A673 (cell line): ENCODE results near the gene SMAD3. TPM values are rescaled to one million over a fixed set of nuclear protein-coding genes. Genes with fewer than 3 reads are reported as not detected.
"Not testable (repeated sequence)": the region's sequence is repeated elsewhere in the genome, so short reads cannot be mapped to it uniquely, and the experiment has no call there.

Experiments
- BruUV-seq: library from RNA; stranded (reverse); fragments of 400-500 nt; replicated peaks from 2 replicates; lab custom pipeline; 2021; lab: Mats Ljungman, UMichigan
- CTCF ChIA-PET: fragments of 300-600 bp; sonication (Branson Sonifier 250); formaldehyde crosslinking; loops from one replicate; lab custom pipeline; 2022; ENCODE audit warnings: antibody characterized with exemption; lab: Charles Lee
- POLR2A ChIA-PET: fragments of 300-600 bp; sonication (Branson Sonifier 250); formaldehyde crosslinking; loops from one replicate; lab custom pipeline; 2022; ENCODE audit warnings: antibody characterized with exemption; ENCODE audit not compliant: low non-redundant PET; lab: Charles Lee
- DNase-seq: peaks from one replicate; pipeline ENCODE4 v3.0.0-alpha.2; 2015; ENCODE audit warnings: low spot score
- H3K27ac ChIP-seq: fragments of 200-600 bp; sonication (generic); 2 replicates; pipeline ENCODE4 v1.5.1; 2016; ENCODE audit warnings: mixed run types, low read depth, mild to moderate bottlenecking, mixed read lengths, antibody characterized with exemption, low read length; ENCODE audit not compliant: poor library complexity, severe bottlenecking
- H3K27me3 ChIP-seq: fragments of 200-600 bp; sonication (generic); replicated peaks from 2 replicates; pipeline ENCODE4 v1.6.1; 2017; ENCODE audit warnings: mixed run types, low read depth, mild to moderate bottlenecking, mixed read lengths, antibody characterized with exemption, low read length; ENCODE audit not compliant: insufficient read depth, poor library complexity
- H3K36me3 ChIP-seq: fragments of 200-600 bp; sonication (generic); 2 replicates; pipeline ENCODE4 v1.6.1; 2016; ENCODE audit warnings: mixed run types, mild to moderate bottlenecking, mixed read lengths, antibody characterized with exemption, low read length; ENCODE audit not compliant: insufficient read depth, poor library complexity, severe bottlenecking
- H3K4me1 ChIP-seq: fragments of 200-600 bp; sonication (generic); 2 replicates; pipeline ENCODE4 v1.6.1; 2017; ENCODE audit warnings: mixed run types, mild to moderate bottlenecking, mixed read lengths, antibody characterized with exemption, low read length; ENCODE audit not compliant: insufficient read depth, poor library complexity, severe bottlenecking
- H3K4me3 ChIP-seq: fragments of 200-600 bp; sonication (generic); 2 replicates; pipeline ENCODE4 v1.5.1; 2016; ENCODE audit warnings: low read depth, mixed run types, mild to moderate bottlenecking, mixed read lengths, low read length; ENCODE audit not compliant: poor library complexity, severe bottlenecking
- H3K9me3 ChIP-seq: fragments of 200-600 bp; sonication (generic); 2 replicates; pipeline ENCODE4 v1.6.1; 2016; ENCODE audit warnings: mixed run types, low read depth, mild to moderate bottlenecking, mixed read lengths, antibody characterized with exemption, low read length; ENCODE audit not compliant: poor library complexity, severe bottlenecking
- CTCF ChIP-seq: fragments of 300-800, 200-600 bp; sonication (generic); conservative IDR thresholded peaks from 2 replicates; pipeline ENCODE4 v1.5.1; 2017; ENCODE audit warnings: low read depth, mild to moderate bottlenecking, antibody characterized with exemption, low read length, moderate library complexity, mixed read lengths
- EZH2 ChIP-seq: fragments of 200-600 bp; sonication (generic); IDR thresholded peaks from 2 replicates; pipeline ENCODE4 v1.6.1; 2017; ENCODE audit warnings: borderline replicate concordance, low read depth, mild to moderate bottlenecking, mixed read lengths, antibody characterized with exemption, low read length; ENCODE audit not compliant: poor library complexity, severe bottlenecking
- intact Hi-C: fragments of 100-400 bp; cut with micrococcal nuclease; formaldehyde crosslinking; loops from one replicate; pipeline ENCODE4 v1.10.0; 2022; ENCODE audit not compliant: unreplicated experiment
- total RNA-seq: library from RNA; stranded (reverse); gene quantifications from 2 replicates; pipeline ENCODE4 v1.2.3, GENCODE V29; 2021

Gene SMAD3
- total RNA-seq, 1 experiment from 2014 or later = 31.0 TPM

- ChIA-PET POLR2A (no interaction called here), CTCF (no interaction called here)
- Histone ChIP-seq H3K4me3 (no peak overlapping the region), H3K27ac (no peak overlapping the region), H3K4me1 (peaks cover 8% of the 10 kb centered on the region), H3K9me3 (no peaks in the 10 kb centered on the region), H3K36me3 (no peaks in the 10 kb centered on the region), H3K27me3 (no peaks in the 10 kb centered on the region)
- intact Hi-C loops = no loop called here
- no peak for DNase-seq
- TF ChIP-seq CTCF (no peak), EZH2 (no peak)
- BruUV-seq = no TSS peak
Observed at GRCh38 chr15:67018441-67018840, 47.0 kb upstream of the SMAD3 start.

GRCh38 chr15:67019069-67019468 lies 46.3 kb upstream of the SMAD3 start:
- ChIA-PET POLR2A (no interaction called here), CTCF (no interaction called here)
- Histone ChIP-seq H3K36me3 (no peaks in the 10 kb centered on the region), H3K4me3 (no peak overlapping the region), H3K4me1 (peaks cover 8% of the 10 kb centered on the region), H3K27ac (no peak overlapping the region), H3K27me3 (no peaks in the 10 kb centered on the region), H3K9me3 (no peaks in the 10 kb centered on the region)
- intact Hi-C loops = no loop called here
- no TSS peak for BruUV-seq
- DNase-seq = no peak
- TF ChIP-seq CTCF (no peak), EZH2 (no peak)

- Histone ChIP-seq H3K4me1 (peaks cover 14% of the 10 kb centered on the region), H3K27ac (no peak overlapping the region), H3K4me3 (no peak overlapping the region), H3K9me3 (no peaks in the 10 kb centered on the region), H3K27me3 (no peaks in the 10 kb centered on the region), H3K36me3 (no peaks in the 10 kb centered on the region)
- DNase-seq = no peak
- POLR2A ChIA-PET = no interaction called here
- CTCF ChIA-PET = no interaction called here
- TF ChIP-seq EZH2 = no peak
- no peak for TF ChIP-seq CTCF
- BruUV-seq = no TSS peak
- intact Hi-C loops = no loop called here
Observed at GRCh38 chr15:67019884-67020520, 45.4 kb upstream of the SMAD3 start.

GRCh38 chr15:67020668-67021067 lies 44.7 kb upstream of the SMAD3 start:
- H3K36me3 ChIP-seq, CTCF ChIA-PET, POLR2A ChIA-PET, intact Hi-C loops, H3K27me3 ChIP-seq, DNase-seq, H3K4me3 ChIP-seq, H3K9me3 ChIP-seq, BruUV-seq, H3K27ac ChIP-seq: not testable (repeated sequence)
- peaks cover 21% of the 10 kb centered on the region for H3K4me1 ChIP-seq
